IPS DF 4.7 (cell line): Measurements from ENCODE around the gene PDCD7.
"Not testable (repeated sequence)": the region's sequence is repeated elsewhere in the genome, so short reads cannot be mapped to it uniquely, and the experiment has no call there.

Source experiments
- DNase-seq: peaks from one replicate; pipeline ENCODE4 v3.0.0-alpha.2; 2013; ENCODE audit warnings: low spot score; ENCODE audit errors: extremely low read depth

The PDCD7 gene

GRCh38 chr15:65091946-65092770 lies 41.5 kb downstream of the PDCD7 start:
- no peak for DNase-seq

DNA sequence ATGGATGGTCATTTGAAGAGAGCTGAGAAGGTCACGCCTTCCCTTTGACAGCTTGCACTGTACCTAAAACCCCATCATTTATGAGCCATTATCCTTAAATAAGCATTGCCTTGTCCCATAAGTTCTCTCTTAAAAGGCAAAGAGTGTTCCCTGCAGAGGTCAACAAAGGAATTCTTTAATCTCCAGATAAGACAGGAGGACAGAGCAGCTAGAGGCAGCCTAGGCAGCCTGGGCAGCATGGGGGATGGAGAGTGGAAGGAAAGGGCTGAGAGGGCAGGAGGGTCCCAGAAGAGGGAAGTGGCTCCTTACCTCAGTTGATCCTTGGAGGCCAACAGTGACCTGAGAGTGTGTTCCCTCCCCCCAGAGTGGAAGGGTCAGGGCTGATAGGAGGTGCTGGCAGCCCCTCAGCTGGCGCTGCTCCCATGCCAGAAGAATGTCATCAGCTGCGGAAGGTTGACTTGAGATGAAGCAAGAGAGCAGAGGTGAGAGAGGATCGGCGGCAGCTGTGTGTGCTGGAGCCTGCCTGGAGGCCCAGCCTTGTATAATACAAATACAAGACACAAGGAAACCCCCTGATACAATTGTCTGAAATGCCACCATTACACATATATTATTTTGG lies 44.3 kb downstream of the PDCD7 start:
- no peak for DNase-seq

DNA sequence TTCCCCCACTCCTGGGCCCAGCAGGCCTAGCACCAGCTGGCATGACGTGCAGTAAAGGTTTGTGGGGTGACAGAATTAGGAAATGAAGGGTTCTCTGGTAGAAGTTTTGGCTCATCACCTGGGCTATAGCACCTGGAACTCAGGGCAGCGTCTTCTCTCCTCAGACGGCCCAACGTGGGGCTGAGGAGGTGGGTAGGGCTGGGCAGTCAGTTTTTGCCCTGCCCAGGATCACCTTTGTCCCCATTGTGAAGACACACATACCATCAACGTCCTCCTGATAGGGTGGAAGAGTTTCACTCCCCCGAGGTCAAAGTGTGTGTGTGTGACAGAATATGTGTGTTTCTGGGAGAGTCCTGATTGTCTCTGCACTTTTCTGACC lies 45.0 kb downstream of the PDCD7 start:
- DNase-seq: no peak

- no peak for DNase-seq
Observed at GRCh38 chr15:65087873-65088642, 45.5 kb downstream of the PDCD7 start.

- no peak for DNase-seq
Observed at GRCh38 chr15:65087411-65087810, 46.2 kb downstream of the PDCD7 start.

DNA sequence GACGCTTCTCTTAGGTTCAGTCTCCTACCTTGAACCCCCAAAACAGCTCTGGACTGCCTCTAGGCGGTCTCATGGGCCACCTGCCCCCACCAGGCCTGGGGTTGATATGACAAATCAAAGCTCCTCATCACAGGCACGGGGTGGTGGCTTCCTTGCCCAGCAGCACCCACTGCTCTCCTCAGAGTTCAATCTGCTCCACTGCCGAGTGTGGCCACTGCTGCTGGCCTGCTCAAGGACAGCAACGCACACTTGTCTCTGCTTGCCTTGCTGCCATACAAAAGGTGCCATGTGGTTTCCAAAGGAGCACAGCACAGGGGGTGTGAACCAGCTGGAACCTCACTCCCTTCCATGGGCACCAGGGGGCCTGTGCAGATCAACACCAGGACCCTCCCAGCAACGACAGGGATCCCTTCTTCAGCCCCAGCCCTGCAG lies 46.9 kb downstream of the PDCD7 start:
- no peak for DNase-seq

GRCh38 chr15:65085990-65086679 lies 47.5 kb downstream of the PDCD7 start:
- DNase-seq: no peak

GRCh38 chr15:65085207-65085753 lies 48.3 kb downstream of the PDCD7 start:
- DNase-seq: no peak

GRCh38 chr15:65084500-65085206 lies 49.0 kb downstream of the PDCD7 start:
- DNase-seq: no peak

DNA sequence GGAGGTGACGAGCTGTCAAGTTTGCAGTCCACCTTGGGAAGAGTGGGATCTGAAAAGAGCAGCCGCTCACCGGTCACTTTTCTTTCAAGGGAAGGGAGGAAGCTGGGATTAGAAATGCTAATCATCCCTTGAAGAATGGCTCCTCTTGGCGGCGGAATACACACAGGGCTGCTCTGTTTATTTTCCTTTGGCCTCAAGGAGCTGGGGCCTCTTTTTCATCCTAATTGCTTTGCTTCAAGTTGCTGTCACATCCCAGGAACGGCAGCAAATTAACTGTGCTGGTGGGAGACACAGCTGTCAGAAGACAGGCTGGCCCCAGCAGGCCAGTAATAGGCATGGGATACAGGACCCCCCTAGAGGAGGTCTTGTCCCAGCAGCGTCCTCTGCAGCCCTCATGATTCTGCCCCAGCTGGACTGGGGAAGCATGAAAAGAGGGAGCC lies 50.3 kb downstream of the PDCD7 start:
- DNase-seq: no peak

DNA sequence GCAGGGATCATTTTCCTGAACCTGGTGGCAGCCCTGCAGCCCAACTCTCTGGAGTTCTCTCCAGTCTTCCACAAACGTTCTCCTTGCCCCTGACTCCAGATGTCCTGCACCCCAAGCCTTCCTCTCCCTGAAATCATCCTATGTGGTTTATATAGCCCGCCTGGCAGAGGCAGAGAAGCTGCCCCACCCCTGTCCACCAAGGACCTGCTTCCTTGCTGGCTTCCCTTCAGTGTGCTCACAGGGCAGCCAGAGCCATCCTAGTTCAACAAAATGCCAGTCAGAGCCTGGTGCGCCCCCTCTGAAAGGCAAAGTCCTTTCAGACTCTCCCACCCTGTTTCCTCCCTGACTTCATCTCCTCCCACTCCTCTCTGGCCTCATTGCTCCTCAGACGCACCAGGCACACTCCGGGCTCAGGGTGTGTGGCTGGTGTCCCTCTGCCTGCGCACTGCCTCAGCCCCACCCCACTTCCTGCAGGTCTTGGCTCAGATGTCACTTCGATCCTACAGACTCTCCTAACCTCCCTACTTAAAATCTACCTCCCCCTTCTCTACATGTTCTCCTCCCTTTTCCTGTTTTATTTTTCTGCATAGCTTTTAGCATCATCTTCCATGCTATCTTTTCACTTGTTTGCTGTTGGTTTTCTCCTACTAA lies 51.2 kb downstream of the PDCD7 start:
- DNase-seq: no peak

DNA sequence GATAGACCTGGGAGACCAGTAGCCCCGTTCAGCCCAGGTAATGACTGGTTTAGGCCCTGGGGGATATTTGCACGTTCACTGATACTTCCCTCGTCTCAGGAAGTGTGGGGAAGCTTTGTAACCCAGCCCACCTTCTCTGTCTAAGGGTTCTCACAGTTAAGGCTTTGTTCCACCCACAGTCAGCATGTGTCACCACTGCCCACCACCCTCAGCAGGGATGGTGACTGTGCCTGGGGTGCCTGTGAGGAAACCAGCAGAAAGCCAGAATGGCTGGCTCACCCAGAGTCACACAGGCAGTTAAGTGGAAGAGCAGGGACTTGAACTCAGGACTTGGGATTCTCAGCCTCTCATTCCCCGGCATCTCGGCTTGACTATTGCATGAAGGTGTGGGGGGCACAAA lies 51.9 kb downstream of the PDCD7 start:
- no peak for DNase-seq

GRCh38 chr15:65081270-65081669 lies 52.3 kb downstream of the PDCD7 start:
- no peak for DNase-seq

DNA sequence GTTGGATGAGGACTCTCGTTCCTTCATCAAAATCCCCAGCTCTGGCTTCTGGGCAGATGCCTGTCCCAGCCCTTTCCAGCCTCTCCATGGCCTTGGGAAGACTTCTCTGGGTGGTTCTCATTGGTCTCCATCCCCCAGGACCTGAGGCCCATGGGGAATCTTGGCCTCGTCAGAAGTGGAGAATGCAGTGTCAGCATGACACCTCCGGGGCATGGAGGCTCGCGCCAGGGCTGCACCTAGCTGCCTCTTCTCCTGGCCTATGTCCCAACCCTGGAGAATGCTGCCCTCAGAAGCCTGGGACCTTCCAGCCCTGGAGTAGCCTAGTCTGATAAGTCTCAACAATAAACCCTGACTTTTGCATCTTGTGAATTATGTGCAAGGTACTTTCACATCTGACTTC lies 54.0 kb downstream of the PDCD7 start:
- DNase-seq: no peak

DNA sequence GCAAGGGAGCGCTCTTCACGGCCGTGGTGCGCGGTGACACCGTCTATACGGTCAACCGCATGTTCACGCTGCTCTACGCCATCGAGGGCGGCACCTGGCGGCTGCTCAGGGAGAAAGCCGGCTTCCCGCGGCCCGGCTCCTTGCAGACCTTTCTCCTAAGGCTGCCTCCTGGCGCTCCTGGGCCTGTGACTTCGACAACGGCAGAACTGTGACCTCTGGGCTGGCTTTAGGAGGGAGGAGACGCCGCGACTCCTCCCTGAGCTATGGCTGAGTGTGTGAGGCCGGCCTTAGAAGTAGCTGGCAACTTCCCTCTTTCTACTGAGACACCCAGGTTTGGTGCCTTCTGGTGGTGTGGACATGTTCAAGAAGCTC lies 55.6 kb downstream of the PDCD7 start:
- no peak for DNase-seq

- no peak for DNase-seq
Observed at GRCh38 chr15:65077291-65077980, 56.2 kb downstream of the PDCD7 start.

DNA sequence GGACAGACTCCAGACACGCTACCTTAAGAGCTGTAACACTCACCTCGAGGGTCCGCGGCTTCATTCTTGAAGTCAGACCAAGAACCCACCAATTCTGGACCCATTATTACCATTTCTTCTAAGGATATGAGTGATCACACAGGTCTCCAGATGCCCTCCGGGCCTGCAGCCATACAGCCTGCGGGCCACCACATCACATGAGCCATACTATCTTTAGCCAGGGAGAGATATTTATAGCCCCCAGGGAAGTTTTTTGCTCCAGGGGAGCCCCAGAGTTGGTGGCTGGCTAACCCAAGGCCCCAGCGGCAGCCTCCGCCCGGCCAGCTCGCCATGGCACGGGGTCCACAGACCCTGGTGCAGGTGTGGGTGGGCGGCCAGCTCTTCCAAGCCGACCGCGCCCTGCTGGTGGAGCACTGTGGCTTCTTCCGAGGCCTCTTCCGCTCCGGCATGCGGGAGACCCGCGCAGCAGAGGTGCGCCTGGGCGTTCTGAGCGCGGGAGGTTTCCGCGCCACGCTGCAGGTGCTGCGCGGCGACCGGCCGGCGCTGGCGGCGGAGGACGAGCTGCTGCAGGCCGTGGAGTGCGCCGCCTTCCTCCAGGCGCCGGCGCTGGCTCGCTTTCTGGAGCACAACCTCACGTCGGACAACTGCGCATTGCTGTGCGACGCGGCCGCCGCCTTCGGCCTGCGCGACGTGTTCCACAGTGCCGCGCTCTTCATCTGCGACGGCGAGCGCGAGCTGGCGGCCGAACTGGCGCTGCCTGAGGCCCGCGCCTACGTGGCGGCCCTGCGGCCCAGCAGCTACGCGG lies 56.9 kb downstream of the PDCD7 start, which contains the start of gene KBTBD13:
KBTBD13 (plus strand) TSS at position 261 of the 805 bp plus-strand sequence; CDS start at position 331, 70 bp downstream.
- no peak for DNase-seq

GRCh38 chr15:65075607-65076395 lies 57.8 kb downstream of the PDCD7 start:
- DNase-seq: not testable (repeated sequence)
